H9 (cell line): Measurements from ENCODE around the gene PCDHAC1. TPM values are rescaled to one million over a fixed set of nuclear protein-coding genes. Genes with fewer than 3 reads are reported as not detected.
A peak's percentile ranks its signal among the peaks of the same experiment; 100 is the strongest.

Experiments used
- DNase-seq: peaks from one replicate; pipeline ENCODE4 v3.0.0-alpha.2; 2017
- H2AFZ ChIP-seq: one replicate; pipeline ENCODE4 v1.6.1; 2013; ENCODE audit warnings: mild to moderate bottlenecking, low read length, control low read depth, moderate library complexity
- H2AK5ac ChIP-seq: 2 replicates; pipeline ENCODE4 v1.6.1; 2013; ENCODE audit warnings: low read length, control low read depth, mixed read lengths; ENCODE audit not compliant: insufficient read length
- H2BK120ac ChIP-seq: one replicate; pipeline ENCODE4 v1.6.1; 2013; ENCODE audit warnings: low read depth, mild to moderate bottlenecking, low read length, control low read depth, inconsistent platforms; ENCODE audit not compliant: poor library complexity, severe bottlenecking
- H2BK12ac ChIP-seq: 2 replicates; pipeline ENCODE4 v1.6.1; 2013; ENCODE audit warnings: low read length, control low read depth, mixed read lengths, low read depth; ENCODE audit not compliant: insufficient read length
- H2BK15ac ChIP-seq: 2 replicates; pipeline ENCODE4 v1.6.1; 2013; ENCODE audit warnings: low read depth, low read length, control low read depth
- H2BK20ac ChIP-seq: one replicate; pipeline ENCODE4 v1.6.1; 2013; ENCODE audit warnings: low read depth, mild to moderate bottlenecking, low read length, control low read depth, inconsistent platforms; ENCODE audit not compliant: poor library complexity, severe bottlenecking
- H2BK5ac ChIP-seq: 2 replicates; pipeline ENCODE4 v1.6.1; 2013; ENCODE audit warnings: low read length, control low read depth, mixed read lengths; ENCODE audit not compliant: insufficient read length
- H3K14ac ChIP-seq: 2 replicates; pipeline ENCODE4 v1.6.1; 2013; ENCODE audit warnings: low read length, control low read depth; ENCODE audit not compliant: insufficient read depth
- H3K18ac ChIP-seq: 2 replicates; pipeline ENCODE4 v1.6.1; 2013; ENCODE audit warnings: low read depth, mild to moderate bottlenecking, mixed read lengths, low read length, control low read depth; ENCODE audit not compliant: insufficient read length
- H3K23ac ChIP-seq: 2 replicates; pipeline ENCODE4 v1.6.1; 2013; ENCODE audit warnings: low read length, control low read depth, mixed read lengths, low read depth; ENCODE audit not compliant: insufficient read length
- H3K23me2 ChIP-seq: 2 replicates; pipeline ENCODE4 v1.6.1; 2013; ENCODE audit warnings: low read depth, mild to moderate bottlenecking, mixed read lengths, low read length, control low read depth; ENCODE audit not compliant: insufficient read length, poor library complexity, severe bottlenecking
- H3K27ac ChIP-seq: 2 replicates; pipeline ENCODE4 v1.5.1; 2013; ENCODE audit warnings: low read length, control low read depth, mixed read lengths, low read depth; ENCODE audit not compliant: insufficient read length
- H3K27me3 ChIP-seq: 2 replicates; pipeline ENCODE4 v1.6.1; 2013; ENCODE audit warnings: low read length, control low read depth, inconsistent platforms; ENCODE audit not compliant: insufficient read depth
- H3K4ac ChIP-seq: 2 replicates; pipeline ENCODE4 v1.6.1; 2013; ENCODE audit warnings: low read depth, mild to moderate bottlenecking, control low read depth, inconsistent platforms, low read length, moderate library complexity
- H3K4me1 ChIP-seq: 2 replicates; pipeline ENCODE4 v1.6.1; 2013; ENCODE audit warnings: low read length, control low read depth, inconsistent platforms; ENCODE audit not compliant: insufficient read depth
- H3K4me2 ChIP-seq: 2 replicates; pipeline ENCODE4 v1.6.1; 2013; ENCODE audit warnings: low read length, control low read depth, mixed read lengths; ENCODE audit not compliant: insufficient read length, insufficient read depth
- H3K56ac ChIP-seq: 2 replicates; pipeline ENCODE4 v1.6.1; 2013; ENCODE audit warnings: low read depth, mild to moderate bottlenecking, mixed read lengths, low read length, control low read depth; ENCODE audit not compliant: insufficient read length
- H3K79me1 ChIP-seq: 2 replicates; pipeline ENCODE4 v1.6.1; 2013; ENCODE audit warnings: low read depth, mild to moderate bottlenecking, moderate library complexity, low read length, control low read depth, inconsistent platforms; ENCODE audit not compliant: insufficient read depth, poor library complexity, severe bottlenecking
- H3K79me2 ChIP-seq: 2 replicates; pipeline ENCODE4 v1.6.1; 2013; ENCODE audit warnings: low read length, control low read depth, inconsistent platforms; ENCODE audit not compliant: insufficient read depth
- H3K9ac ChIP-seq: 2 replicates; pipeline ENCODE4 v1.6.1; 2013; ENCODE audit warnings: low read length, control low read depth, mixed read lengths; ENCODE audit not compliant: insufficient read length; ENCODE audit errors: extremely low read depth
- H3K9me3 ChIP-seq: one replicate; pipeline ENCODE4 v1.6.1; 2013; ENCODE audit warnings: low read depth, low read length, inconsistent platforms; ENCODE audit not compliant: control insufficient read depth
- H3T11ph ChIP-seq: one replicate; pipeline ENCODE4 v1.6.1; 2013; ENCODE audit warnings: mild to moderate bottlenecking, low read length, control low read depth, inconsistent platforms
- H4K20me1 ChIP-seq: one replicate; pipeline ENCODE4 v1.6.1; 2013; ENCODE audit not compliant: control insufficient read depth, insufficient read length, insufficient read depth
- H4K5ac ChIP-seq: 2 replicates; pipeline ENCODE4 v1.6.1; 2013; ENCODE audit warnings: low read depth, mild to moderate bottlenecking, mixed read lengths, low read length, control low read depth; ENCODE audit not compliant: insufficient read length
- H4K8ac ChIP-seq: replicated peaks from 2 replicates; pipeline ENCODE4 v1.6.1; 2013; ENCODE audit warnings: low read length, control low read depth, mixed read lengths, low read depth; ENCODE audit not compliant: insufficient read length
- H4K91ac ChIP-seq: 2 replicates; pipeline ENCODE4 v1.6.1; 2013; ENCODE audit warnings: low read depth, mild to moderate bottlenecking, moderate library complexity, mixed read lengths, low read length, control low read depth; ENCODE audit not compliant: insufficient read length
- H3K27ac Mint-ChIP-seq, 3 experiments: 2 replicates in 2 of 3; 3 replicates in 1 of 3; pipeline ENCODE4 v1.8.0; 2020 to 2021; ENCODE audit warnings: mixed read lengths in 3 of 3, mild to moderate bottlenecking in 1 of 3, moderate library complexity in 1 of 3
- H3K27me3 Mint-ChIP-seq: 2 replicates; pipeline ENCODE4 v1.8.0; 2021; ENCODE audit warnings: low read depth, mild to moderate bottlenecking, moderate library complexity, mixed read lengths
- H3K36me3 Mint-ChIP-seq, 3 experiments: 2 replicates in 2 of 3; 3 replicates in 1 of 3; pipeline ENCODE4 v1.8.0; 2020 to 2021; ENCODE audit warnings: low read depth in 3 of 3, mixed read lengths in 3 of 3; ENCODE audit not compliant: insufficient read depth in 1 of 3
- H3K4me1 Mint-ChIP-seq, 2 experiments: 2 replicates each; pipeline ENCODE4 v1.8.0; 2020; ENCODE audit warnings: mixed read lengths in 2 of 2
- H3K4me3 Mint-ChIP-seq, 2 experiments: 2 replicates in 1 of 2; 3 replicates in 1 of 2; pipeline ENCODE4 v1.8.0; 2020 to 2021; ENCODE audit warnings: mild to moderate bottlenecking in 2 of 2, mixed read lengths in 2 of 2, moderate library complexity in 1 of 2
- H3K9me3 Mint-ChIP-seq, 2 experiments: 2 replicates in 1 of 2; 3 replicates in 1 of 2; pipeline ENCODE4 v1.8.0; 2020; ENCODE audit warnings: mild to moderate bottlenecking in 2 of 2, mixed read lengths in 2 of 2, moderate library complexity in 1 of 2
- WGBS: extraction: QIAGEN DNeasy Blood & Tissue Kit; methylation state at CpG from one replicate; pipeline ENCODE4 v1.1.7; 2013; ENCODE audit warnings: missing lambda C conversion rate, low lambda C conversion rate, mixed read lengths; ENCODE audit not compliant: insufficient read length; ENCODE audit errors: extremely low coverage; 5-methylcytosine and 5-hydroxymethylcytosine counted together
- total RNA-seq: library from RNA; stranded (reverse); gene quantifications from 2 replicates; pipeline ENCODE4 v1.2.1, GENCODE V29; 2021
- TF ChIP-seq, protein P1 (sequence below): fragments of 200-600 bp; sonication (generic); conservative IDR thresholded peaks from 3 replicates; pipeline ENCODE4 v1.8.0; 2021; ENCODE audit warnings: antibody characterized with exemption, mild to moderate bottlenecking

PCDHAC1 gene
- total RNA-seq, 1 experiment from 2014 or later: 8.7 TPM

DNA sequence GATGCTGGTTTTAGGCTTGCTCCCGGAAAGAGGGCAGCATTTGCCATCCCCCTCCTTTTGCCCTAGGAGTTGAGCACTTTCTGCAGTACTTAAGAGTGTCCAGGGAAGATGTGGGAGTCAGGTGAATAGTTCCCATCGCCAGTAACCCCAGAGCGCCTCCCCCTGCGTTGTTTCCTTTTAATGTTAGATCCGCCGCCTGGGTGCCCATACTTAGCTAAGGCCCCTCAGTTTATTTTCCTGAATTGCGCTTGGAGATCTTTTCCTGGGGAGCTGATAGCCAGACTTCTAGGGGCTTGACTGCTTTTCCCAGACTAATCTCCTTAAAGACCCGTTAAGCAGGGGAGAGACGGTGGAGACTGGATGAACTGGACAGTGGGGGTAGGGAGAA, 39.8 kb downstream of the PCDHAC1 start:
- H2AK5ac ChIP-seq: no peak overlapping the region
- Mint-ChIP-seq H3K4me1 (peaks cover 36 to 41% of the 10 kb centered on the region in 2 experiments), H3K27ac (peak overlapping the region in 2 of 3 experiments; percentile 52 to 54; a peak in 2 of 7 replicates), H3K9me3 (no peaks in the 10 kb centered on the region), H3K4me3 (peak overlapping the region; percentile 82 to 94), H3K36me3 (peaks cover 0 to 4% (median 2%) of the 10 kb centered on the region in 3 experiments; a peak in 3 of 7 replicates), H3K27me3 (peaks cover 41% of the 10 kb centered on the region)
- H3K27me3 ChIP-seq: peaks cover 6% of the 10 kb centered on the region; the same call in 1 of the 2 replicates
- no peak overlapping the region for H2BK15ac ChIP-seq
- peak overlapping the region; percentile 54 for H3K4me2 ChIP-seq
- no peak overlapping the region for H2BK5ac ChIP-seq
- no peak overlapping the region for H4K91ac ChIP-seq
- no peak overlapping the region for H2BK120ac ChIP-seq
- no peak overlapping the region for H3K4ac ChIP-seq
- no peak overlapping the region for H2BK20ac ChIP-seq
- no peaks in the 10 kb centered on the region for H3K79me1 ChIP-seq
- H2BK12ac ChIP-seq: no peak overlapping the region
- H3K23ac ChIP-seq: no peak overlapping the region
- no peak overlapping the region for H4K5ac ChIP-seq
- peaks cover 2% of the 10 kb centered on the region for H4K20me1 ChIP-seq
- no peak overlapping the region for H3K18ac ChIP-seq
- no CpG with 5 or more reads among the region's 9 CpGs for WGBS
- H3K23me2 ChIP-seq: peaks cover 14% of the 10 kb centered on the region
- no peak overlapping the region for H3T11ph ChIP-seq
- peak overlapping the region; percentile 44 for H3K9ac ChIP-seq
- H3K14ac ChIP-seq: no peak overlapping the region
- DNase-seq: no peak
- H3K4me1 ChIP-seq: peaks cover 3% of the 10 kb centered on the region; the same call in 1 of the 2 replicates
- no peak overlapping the region for H4K8ac ChIP-seq
- no peak overlapping the region for H3K56ac ChIP-seq
- H3K9me3 ChIP-seq: no peaks in the 10 kb centered on the region
- TF ChIP-seq, protein P1, sequence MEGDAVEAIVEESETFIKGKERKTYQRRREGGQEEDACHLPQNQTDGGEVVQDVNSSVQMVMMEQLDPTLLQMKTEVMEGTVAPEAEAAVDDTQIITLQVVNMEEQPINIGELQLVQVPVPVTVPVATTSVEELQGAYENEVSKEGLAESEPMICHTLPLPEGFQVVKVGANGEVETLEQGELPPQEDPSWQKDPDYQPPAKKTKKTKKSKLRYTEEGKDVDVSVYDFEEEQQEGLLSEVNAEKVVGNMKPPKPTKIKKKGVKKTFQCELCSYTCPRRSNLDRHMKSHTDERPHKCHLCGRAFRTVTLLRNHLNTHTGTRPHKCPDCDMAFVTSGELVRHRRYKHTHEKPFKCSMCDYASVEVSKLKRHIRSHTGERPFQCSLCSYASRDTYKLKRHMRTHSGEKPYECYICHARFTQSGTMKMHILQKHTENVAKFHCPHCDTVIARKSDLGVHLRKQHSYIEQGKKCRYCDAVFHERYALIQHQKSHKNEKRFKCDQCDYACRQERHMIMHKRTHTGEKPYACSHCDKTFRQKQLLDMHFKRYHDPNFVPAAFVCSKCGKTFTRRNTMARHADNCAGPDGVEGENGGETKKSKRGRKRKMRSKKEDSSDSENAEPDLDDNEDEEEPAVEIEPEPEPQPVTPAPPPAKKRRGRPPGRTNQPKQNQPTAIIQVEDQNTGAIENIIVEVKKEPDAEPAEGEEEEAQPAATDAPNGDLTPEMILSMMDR: no peak
- no peak overlapping the region for H3K27ac ChIP-seq
- no peak overlapping the region for H2AFZ ChIP-seq
- no peaks in the 10 kb centered on the region for H3K79me2 ChIP-seq
